Measurements from ENCODE around the gene SNTB2. TPM values are rescaled to one million over a fixed set of nuclear protein-coding genes. Genes with fewer than 3 reads are reported as not detected.
A peak's percentile ranks its signal among the peaks of the same experiment; 100 is the strongest.

SNTB2 gene
- total and polyA plus RNA-seq, 2 donors (not counting 3 experiments of a cell fraction or from before 2014, with no cell fraction given): 24.9 to 73.7 TPM

- intact Hi-C loops (cut with micrococcal nuclease) (loop anchor here (5.0 kb wide), 1 partner anchor 120 kb away; no protein-coding TSS in a partner anchor), dilution Hi-C loops (cut with MboI; ENCODE audit: extremely low pct_ligation_motif_present, low sequenced_read_pairs) (no loop called here)
- DNase-seq (ENCODE audit: low read depth, low spot score) (peak; percentile 66), FAIRE-seq (peak; percentile 73)
- H3K9me1 ChIP-seq (replicated peaks; ENCODE audit: control insufficient read depth, extremely low read depth, insufficient read depth, low read length): no peaks in the 10 kb centered on the region
- H3K4me1 ChIP-seq (ENCODE audit: control insufficient read depth, extremely low read depth, insufficient read depth, low read length): peaks cover 39% of the 10 kb centered on the region
- H3K4me3 ChIP-seq (replicated peaks in 1 of 3; ENCODE audit: insufficient read depth in 1 of 3, low read depth in 1 of 3, low read length in 3 of 3): no peak overlapping the region
- no peak overlapping the region for H2AFZ ChIP-seq (ENCODE audit: low read depth, low read length)
- H3K36me3 ChIP-seq (ENCODE audit: control insufficient read depth in 2 of 2, extremely low read depth in 1 of 2, insufficient read depth in 2 of 2, low read length in 2 of 2): peaks cover 0 to 12% of the 10 kb centered on the region in 2 experiments
- POLR2A ChIA-PET: interaction anchor here (0.7 to 1.8 kb wide), 3 partner anchors 10 to 145 kb away, joined by 3 to 8 read pairs (median 5); no protein-coding TSS in a partner anchor
- no peaks in the 10 kb centered on the region for H4K20me1 ChIP-seq (replicated peaks; ENCODE audit: control insufficient read depth, extremely low read depth, insufficient read depth, low read length)
- H3K9ac ChIP-seq (replicated peaks; ENCODE audit: extremely low read depth, insufficient read depth, low read length): peak overlapping the region; percentile 21
- peak overlapping the region; percentile 85 for H3K27ac ChIP-seq (ENCODE audit: insufficient read depth, low read depth, low read length)
- H3K27me3 ChIP-seq (ENCODE audit: control insufficient read depth in 2 of 2, insufficient read depth in 2 of 2, low read length in 2 of 2): no peaks in the 10 kb centered on the region
- BruUV-seq (replicated peaks): TSS peak; percentile 49
- TF ChIP-seq POLR2AphosphoS5 (IDR thresholded peaks at IDR 0.05; ENCODE audit: insufficient read depth, low read depth, low read length) (peak; percentile 63), POLR2A (IDR thresholded peaks at IDR 0.05; ENCODE audit: low read depth, low read length) (no peak), GATA2 (IDR thresholded peaks at IDR 0.05; ENCODE audit: insufficient read depth, insufficient read length, low read depth, low read length) (peak; percentile 40), FOS (IDR thresholded peaks at IDR 0.05; ENCODE audit: borderline replicate concordance, insufficient read depth, low read length) (peak; percentile 87), JUN (IDR thresholded peaks at IDR 0.05; ENCODE audit: borderline replicate concordance, insufficient read depth, insufficient read length, low read depth) (peak; percentile 52), MYC (IDR thresholded peaks at IDR 0.05; ENCODE audit: low read depth, low read length) (no peak), EZH2 (IDR thresholded peaks at IDR 0.05; ENCODE audit: borderline replicate concordance, low read depth, low read length, severe bottlenecking) (no peak), MAX (IDR thresholded peaks at IDR 0.05; ENCODE audit: insufficient read depth, insufficient read length) (no peak)
- CTCF ChIA-PET: interaction anchor here (0.7 to 4.9 kb wide), 16 partner anchors 9 to 121 kb away, joined by 3 to 49 read pairs (median 4); partner anchors contain the start of gene SNTB2
- H3K4me2 ChIP-seq (ENCODE audit: insufficient read depth, low read length): peak overlapping the region; percentile 61
- H3K9me3 ChIP-seq (replicated peaks; ENCODE audit: control insufficient read depth, insufficient read depth, low read length): no peaks in the 10 kb centered on the region
- H3K79me2 ChIP-seq (ENCODE audit: control insufficient read depth, insufficient read depth, low read length): no peaks in the 10 kb centered on the region
Observed at GRCh38 chr16:69166946-69167930, 19.7 kb upstream of the SNTB2 start.

All from endothelial cell of umbilical vein (primary cell).